ENCODE results near the gene ARHGEF6.
"Not testable (repeated sequence)": the region's sequence is repeated elsewhere in the genome, so short reads cannot be mapped to it uniquely, and the experiment has no call there.

Gene ARHGEF6

GRCh38 chrX:136780763-136781162, at the start of gene ARHGEF6:
ARHGEF6 (minus strand) TSS chrX:136780932; CDS start chrX:136780882, 50 bp downstream.
- DNase-seq (ENCODE audit: low read depth): no peak

DNA sequence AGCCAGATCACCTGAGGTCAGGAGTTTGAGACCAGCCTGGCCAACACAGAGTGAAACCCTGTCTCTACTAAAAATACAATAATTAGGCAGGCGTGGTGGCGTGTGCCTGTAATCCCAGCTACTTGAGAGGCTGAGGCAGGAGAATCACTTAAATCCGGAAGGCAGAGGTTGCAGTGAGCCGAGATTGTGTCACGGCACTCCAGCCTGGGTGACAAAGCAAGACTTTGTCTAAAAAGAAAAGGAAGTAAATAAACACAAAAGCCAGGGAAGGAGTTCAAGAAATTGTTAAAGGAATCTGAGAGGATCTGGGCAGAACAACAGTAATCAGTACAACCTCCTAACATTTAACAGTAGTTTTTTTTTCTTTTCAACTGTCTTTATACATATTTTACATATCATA, 48.7 kb upstream of the ARHGEF6 start:
- DNase-seq (ENCODE audit: low read depth): no peak

- no peak for DNase-seq (ENCODE audit: low read depth)
These were observed 48.1 kb upstream of the ARHGEF6 start for GRCh38 chrX:136828830-136829229.

- no peak for DNase-seq (ENCODE audit: low read depth)
These were observed 46.3 kb upstream of the ARHGEF6 start for GRCh38 chrX:136827026-136827425.

DNA sequence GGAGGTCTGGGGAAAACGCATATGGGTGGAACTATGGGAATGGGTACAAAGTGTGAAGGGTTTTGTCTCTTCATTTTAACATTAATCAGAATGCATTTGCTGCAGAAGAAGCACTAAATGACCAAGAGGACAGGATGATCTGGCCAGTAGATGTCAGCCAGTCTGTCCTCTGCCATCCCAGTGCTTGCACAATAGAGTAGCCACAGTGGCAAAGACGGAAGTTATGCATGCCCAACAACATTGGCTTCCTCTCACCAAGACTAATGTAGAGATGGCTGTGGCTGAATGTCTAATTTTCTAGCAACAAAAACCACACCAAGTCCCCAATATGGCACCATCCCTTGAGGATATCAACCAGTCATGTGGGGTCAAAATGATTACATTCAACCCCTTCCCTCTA, 45.0 kb upstream of the ARHGEF6 start:
- DNase-seq (ENCODE audit: low read depth): no peak

GRCh38 chrX:136823175-136823574, 42.4 kb upstream of the ARHGEF6 start:
- no peak for DNase-seq (ENCODE audit: low read depth)

- no peak for DNase-seq (ENCODE audit: low read depth)
These were observed 41.8 kb upstream of the ARHGEF6 start for GRCh38 chrX:136822337-136823095.

DNA sequence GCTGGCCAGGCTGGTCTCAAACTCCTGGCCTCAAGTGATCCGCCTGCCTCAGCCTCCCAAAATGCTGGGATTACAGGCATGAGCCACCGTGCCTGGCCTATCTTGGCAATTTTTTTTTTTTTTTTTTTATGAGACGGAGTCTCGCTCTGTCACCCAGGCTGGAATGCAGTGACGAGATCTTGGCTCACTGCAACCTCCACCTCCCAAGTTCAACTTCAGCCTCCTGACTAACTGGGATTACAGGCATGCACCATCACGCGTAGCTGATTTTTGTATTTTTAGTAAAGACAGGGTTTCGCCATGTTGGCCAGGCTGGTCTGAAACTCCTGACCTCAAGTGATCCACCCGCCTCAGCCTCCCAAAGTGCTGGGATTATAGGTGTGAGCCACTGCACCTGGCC, 39.0 kb upstream of the ARHGEF6 start:
- not testable (repeated sequence) for DNase-seq (ENCODE audit: low read depth)

GRCh38 chrX:136819031-136819703, 38.4 kb upstream of the ARHGEF6 start:
- DNase-seq (ENCODE audit: low read depth): no peak

DNA sequence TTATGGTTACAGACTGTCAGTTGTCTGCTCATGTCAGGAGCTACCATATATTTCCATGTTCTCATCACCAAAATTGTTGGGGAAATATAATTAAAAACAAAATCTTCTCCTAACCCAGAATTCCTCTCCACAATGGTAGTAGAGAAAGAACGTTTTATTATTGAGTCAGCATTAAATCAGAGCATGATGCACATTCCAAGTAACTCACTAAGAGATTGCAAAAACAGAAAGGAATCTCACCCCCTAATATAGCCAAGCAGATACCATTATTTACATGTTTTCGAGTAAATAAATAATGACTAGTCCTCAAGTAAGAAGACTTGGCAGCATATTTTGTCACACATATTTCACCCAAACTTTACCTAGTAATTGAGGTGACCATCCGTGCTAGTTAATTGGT, 36.2 kb upstream of the ARHGEF6 start:
- DNase-seq (ENCODE audit: low read depth): no peak

DNA sequence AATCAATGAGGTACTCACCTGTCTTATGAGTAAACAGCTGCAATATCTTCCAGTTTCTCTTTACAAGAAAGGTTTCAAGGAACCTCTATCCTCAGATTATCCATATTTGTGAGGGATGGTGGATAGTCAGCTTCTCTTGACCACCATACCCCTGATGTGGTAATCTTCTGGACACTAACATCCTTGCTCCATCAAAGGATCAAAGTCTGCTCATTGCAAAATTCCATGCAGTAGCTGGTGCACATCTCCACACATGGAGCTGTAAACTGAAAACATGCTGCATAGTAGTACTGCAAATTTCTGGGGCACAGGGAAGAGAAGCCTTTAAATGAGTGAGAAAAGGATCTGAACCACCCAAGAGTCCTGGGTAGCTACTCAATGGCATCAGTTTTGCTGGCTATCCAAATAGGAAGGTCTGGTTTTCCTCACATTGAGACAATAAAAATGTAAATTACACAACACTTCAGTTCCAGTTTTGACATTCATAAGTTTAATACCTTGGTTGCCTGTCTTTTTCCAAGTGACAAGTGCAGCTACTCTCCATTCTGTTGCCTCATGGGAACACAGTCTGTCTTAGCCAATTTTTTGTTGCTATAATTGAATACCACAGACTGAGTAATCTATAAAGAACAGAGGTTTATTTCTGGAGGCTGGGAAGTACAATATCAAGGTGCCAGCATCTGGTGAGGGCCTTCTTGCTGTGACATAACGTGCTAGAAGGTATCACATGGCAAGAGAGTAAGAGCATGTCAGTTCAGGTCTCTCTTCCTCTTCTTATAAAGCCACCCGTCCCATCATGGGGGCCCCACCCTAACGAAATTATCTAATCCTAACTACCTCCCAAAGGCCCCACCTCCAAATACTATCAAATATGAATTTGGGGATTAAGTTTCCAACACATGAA, 34.4 kb upstream of the ARHGEF6 start:
- DNase-seq (ENCODE audit: low read depth): no peak

GRCh38 chrX:136812286-136812685, 31.6 kb upstream of the ARHGEF6 start:
- no peak for DNase-seq (ENCODE audit: low read depth)

DNA sequence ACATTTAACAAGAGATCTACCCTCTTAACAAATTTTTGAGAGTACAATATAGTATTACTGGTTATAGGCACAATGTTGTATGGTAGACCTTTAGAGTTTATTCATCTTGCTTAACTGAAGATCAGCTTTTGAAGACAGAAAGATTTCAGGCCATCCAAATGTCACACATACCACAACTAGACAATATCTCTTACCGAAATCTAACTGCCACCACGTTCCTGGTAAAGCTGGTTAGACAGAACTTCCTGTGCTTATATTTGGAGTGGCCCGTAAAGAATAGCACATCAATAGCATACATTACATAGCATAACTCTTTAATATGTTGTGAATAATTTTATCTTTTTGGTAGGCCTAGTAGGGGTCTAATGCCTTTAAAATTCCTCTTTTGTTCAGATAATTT, 29.8 kb upstream of the ARHGEF6 start:
- DNase-seq (ENCODE audit: low read depth): no peak

- no peak for DNase-seq (ENCODE audit: low read depth)
These were observed 26.2 kb upstream of the ARHGEF6 start for GRCh38 chrX:136806891-136807410.

GRCh38 chrX:136802515-136802914, 21.8 kb upstream of the ARHGEF6 start:
- no peak for DNase-seq (ENCODE audit: low read depth)

DNA sequence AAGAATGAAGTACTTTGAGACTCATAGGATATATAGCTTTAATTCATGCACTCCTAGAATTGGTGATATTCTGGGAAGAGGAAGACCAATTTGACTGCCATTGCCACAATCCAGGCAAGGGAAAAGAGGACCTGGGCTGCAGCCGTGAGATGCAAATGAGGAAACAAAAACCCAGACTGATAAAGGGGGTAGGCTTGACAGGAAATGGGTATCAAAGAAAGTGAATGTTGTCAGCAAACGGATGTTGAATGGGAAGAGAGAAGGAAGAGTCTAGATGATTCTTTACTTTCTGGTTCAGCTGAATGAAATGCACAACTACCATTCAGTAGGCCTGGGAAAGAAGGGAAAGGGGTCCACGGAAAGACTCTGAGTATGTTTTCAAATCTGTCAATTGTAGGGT, 17.1 kb upstream of the ARHGEF6 start:
- no peak for DNase-seq (ENCODE audit: low read depth)

- DNase-seq (ENCODE audit: low read depth): not testable (repeated sequence)
These were observed 14.4 kb upstream of the ARHGEF6 start for GRCh38 chrX:136795132-136795531.

DNA sequence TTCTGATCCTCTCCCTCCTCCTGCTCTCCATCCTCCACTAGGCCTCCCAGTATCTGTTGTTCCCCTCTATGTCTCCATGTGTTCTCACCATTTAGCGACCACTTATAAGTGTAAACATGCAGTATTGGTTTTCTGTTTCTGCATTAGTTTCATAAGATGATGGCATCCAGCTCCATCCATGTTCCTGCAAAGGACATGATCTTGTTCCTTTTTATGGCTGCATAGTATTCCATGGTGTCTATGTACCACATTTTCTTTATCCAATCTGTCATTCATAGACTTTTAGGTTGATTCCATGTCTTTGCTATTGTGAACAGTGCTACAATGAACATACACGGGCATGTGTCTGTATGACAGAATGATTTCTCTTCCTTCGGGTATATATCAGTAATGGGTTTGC, 13.9 kb upstream of the ARHGEF6 start:
- DNase-seq (ENCODE audit: low read depth): not testable (repeated sequence)

DNA sequence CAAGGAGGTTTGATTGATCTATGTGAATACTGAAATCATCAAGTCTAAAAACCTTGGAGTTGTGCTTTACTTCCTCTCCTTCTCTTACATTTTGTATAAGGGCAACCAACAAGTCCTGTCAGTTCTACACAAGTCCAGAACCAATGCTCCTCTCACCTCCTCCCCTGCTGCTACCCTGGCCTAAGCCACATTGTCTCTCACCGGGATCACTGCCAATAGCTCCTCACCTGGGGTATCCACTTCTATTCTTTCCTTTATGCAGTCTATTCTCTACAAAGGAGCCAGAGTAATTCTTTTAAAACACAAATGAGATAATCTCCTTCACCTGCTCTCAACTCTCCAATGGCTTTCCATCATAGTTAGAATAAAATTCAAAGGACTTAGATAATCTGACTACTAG, 13.3 kb upstream of the ARHGEF6 start:
- DNase-seq (ENCODE audit: low read depth): no peak

DNA sequence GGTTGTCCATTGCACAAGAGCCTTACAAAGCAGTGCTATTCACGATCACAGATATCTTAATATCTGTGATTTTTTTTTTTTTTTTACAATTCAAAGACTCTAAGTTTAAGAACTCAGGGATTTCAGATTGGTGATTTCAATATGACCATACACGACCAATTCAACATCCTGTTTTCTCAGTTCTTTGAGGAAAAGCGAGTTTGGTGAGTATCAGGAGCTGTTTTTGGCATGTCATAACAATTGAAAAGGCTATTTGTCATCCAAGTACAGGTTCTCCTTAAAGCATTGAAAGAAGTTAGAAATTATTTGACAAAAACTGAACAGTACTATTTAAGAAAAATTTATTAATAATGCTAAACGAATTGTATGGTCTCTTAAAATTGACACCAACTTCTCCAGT, 9.1 kb upstream of the ARHGEF6 start:
- no peak for DNase-seq (ENCODE audit: low read depth)

DNA sequence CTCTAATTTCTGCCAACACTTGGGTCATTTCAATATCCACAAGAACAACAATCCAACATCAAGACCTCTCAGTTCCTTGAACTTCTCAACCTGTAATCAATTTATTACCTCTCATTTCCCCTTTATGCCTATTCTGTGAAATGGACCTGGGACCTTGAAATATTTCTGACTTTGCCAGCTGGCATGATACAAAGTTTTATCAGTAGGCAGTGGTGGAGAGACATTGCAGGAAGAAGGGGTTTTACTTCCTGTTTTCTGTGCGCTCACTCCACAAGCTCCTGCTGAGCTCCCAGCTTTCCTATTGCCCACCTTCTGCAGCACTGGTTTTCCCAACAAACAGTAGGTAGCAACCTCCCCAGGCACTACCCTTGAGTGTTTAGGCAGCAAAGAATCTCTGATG, 3.5 kb upstream of the ARHGEF6 start:
- DNase-seq (ENCODE audit: low read depth): no peak

- DNase-seq (ENCODE audit: low read depth): no peak
These were observed 2.4 kb upstream of the ARHGEF6 start for GRCh38 chrX:136783159-136783558.
